NCI-H2107 treated with DMSO at 0.1 percent for 48 hours (cell line): ENCODE results near the gene ARHGEF6.

Source experiments
- DNase-seq: peaks from one replicate; lab custom pipeline; 2025; ENCODE audit not compliant: unreplicated experiment; lab: John Stamatoyannopoulos, UW

Gene ARHGEF6

GRCh38 chrX:136650811-136651210 is 129.9 kb downstream of the ARHGEF6 start:
- no peak for DNase-seq

- DNase-seq = no peak
These were observed 132.9 kb downstream of the ARHGEF6 start, which contains the start of gene CD40LG for GRCh38 chrX:136647677-136648360. CD40LG (plus strand) TSS chrX:136648158; CDS start chrX:136648249, 91 bp downstream.

GRCh38 chrX:136646602-136647239 is 134.0 kb downstream of the ARHGEF6 start:
- no peak for DNase-seq

- no peak for DNase-seq
These were observed 137.5 kb downstream of the ARHGEF6 start for GRCh38 chrX:136643243-136643642.

GRCh38 chrX:136639506-136640176 is 141.1 kb downstream of the ARHGEF6 start:
- no peak for DNase-seq

- DNase-seq = no peak
These were observed 144.6 kb downstream of the ARHGEF6 start for GRCh38 chrX:136636121-136636520.

GRCh38 chrX:136635235-136635634 is 145.5 kb downstream of the ARHGEF6 start:
- no peak for DNase-seq

- no peak for DNase-seq
These were observed 149.9 kb downstream of the ARHGEF6 start for GRCh38 chrX:136630881-136631280.

GRCh38 chrX:136629084-136629750 is 151.5 kb downstream of the ARHGEF6 start:
- no peak for DNase-seq

GRCh38 chrX:136627409-136627808 is 153.3 kb downstream of the ARHGEF6 start:
- no peak for DNase-seq

GRCh38 chrX:136626891-136627290 is 153.8 kb downstream of the ARHGEF6 start:
- DNase-seq = no peak

GRCh38 chrX:136626237-136626636 is 154.5 kb downstream of the ARHGEF6 start:
- no peak for DNase-seq

- DNase-seq = no peak
These were observed 155.5 kb downstream of the ARHGEF6 start for GRCh38 chrX:136625246-136625645.

GRCh38 chrX:136623396-136623795 is 157.3 kb downstream of the ARHGEF6 start:
- no peak for DNase-seq

GRCh38 chrX:136622568-136622967 is 158.2 kb downstream of the ARHGEF6 start:
- DNase-seq = no peak

- DNase-seq = no peak
These were observed 160.0 kb downstream of the ARHGEF6 start for GRCh38 chrX:136620780-136621179.

- DNase-seq = no peak
These were observed 160.7 kb downstream of the ARHGEF6 start for GRCh38 chrX:136619899-136620505.

GRCh38 chrX:136616987-136617685 is 163.6 kb downstream of the ARHGEF6 start:
- no peak for DNase-seq
